DMS53 (cell line): Measurements from ENCODE around the gene POTEB3.
"Not testable (repeated sequence)": the region's sequence is repeated elsewhere in the genome, so short reads cannot be mapped to it uniquely, and the experiment has no call there.

Source experiments
- DNase-seq: peaks from one replicate; lab custom pipeline; 2025; lab: John Stamatoyannopoulos, UW

Gene POTEB3

DNA sequence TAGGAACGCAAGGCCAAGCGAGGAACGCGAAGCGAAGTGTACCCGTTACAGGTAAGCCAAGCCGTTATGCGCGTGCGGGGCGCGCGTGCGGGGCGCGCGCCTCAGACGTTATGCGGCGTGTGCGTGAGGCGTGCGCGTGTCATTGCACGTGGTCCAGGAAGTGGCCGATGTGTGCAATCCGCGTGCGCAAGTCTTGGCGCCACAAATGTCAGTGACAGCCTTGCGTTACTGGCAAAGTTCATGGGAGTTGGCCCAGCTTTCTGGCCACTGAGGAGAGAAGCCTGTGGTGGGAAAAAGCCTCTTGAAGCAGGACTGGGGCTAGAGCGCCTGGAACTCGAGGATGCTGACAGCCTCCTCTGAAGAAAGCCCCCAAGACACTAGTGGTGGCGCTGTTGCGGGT is at the start of gene POTEB3:
TSS of gene POTEB3 (minus strand) at position 101 of the 400 bp plus-strand sequence. CDS start 488 bp downstream, outside the sequence.
- not testable (repeated sequence) for DNase-seq

DNA sequence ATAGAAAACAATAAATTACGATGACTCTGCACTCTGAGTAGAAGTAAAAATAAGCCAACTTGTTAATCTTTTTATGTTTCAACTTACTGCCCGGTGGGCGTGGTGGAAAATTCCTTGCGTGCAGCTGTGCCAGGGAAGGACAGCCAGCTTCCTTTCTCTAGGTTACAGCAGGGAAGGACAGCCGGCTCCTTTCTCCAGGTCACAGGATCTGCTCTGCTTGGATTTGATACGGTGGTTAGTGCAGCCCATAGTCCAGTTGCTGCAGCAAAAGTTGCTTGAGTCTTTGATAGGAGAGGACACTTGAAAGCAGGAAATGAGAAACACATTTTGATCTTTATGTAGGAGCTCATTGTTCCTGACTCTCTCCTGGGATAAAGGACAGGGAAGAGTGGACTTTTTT is 13.4 kb upstream of the POTEB3 start:
- DNase-seq, result not testable (repeated sequence)

GRCh38 chr15:21451920-21452563 is 11.7 kb upstream of the POTEB3 start:
- not testable (repeated sequence) for DNase-seq

- DNase-seq, result not testable (repeated sequence)
These were observed 11.2 kb upstream of the POTEB3 start for GRCh38 chr15:21451487-21451886.

DNA sequence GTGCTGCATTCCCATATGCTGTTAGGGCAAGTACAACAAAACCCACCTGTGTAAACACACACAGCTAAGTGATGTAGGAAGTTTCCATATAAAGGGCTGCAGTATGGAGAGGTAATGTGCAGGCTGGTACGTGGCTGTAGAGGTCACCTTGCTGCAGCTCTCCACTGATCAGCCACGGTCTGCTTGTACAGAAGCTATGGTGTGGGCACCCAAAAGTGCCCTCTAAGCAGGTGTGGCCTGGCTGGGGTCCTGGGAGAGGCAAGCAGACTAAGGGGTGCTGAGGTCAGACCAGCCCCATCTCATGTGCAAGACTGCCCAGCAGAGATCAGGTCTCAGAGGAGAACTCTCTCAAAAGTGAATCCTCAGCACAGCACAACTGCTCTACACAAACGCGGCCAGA is 32.9 kb downstream of the POTEB3 start:
- DNase-seq, result not testable (repeated sequence)

GRCh38 chr15:21401531-21401930 is 38.8 kb downstream of the POTEB3 start:
- not testable (repeated sequence) for DNase-seq

- not testable (repeated sequence) for DNase-seq
These were observed 41.2 kb downstream of the POTEB3 start for GRCh38 chr15:21399111-21399510.

DNA sequence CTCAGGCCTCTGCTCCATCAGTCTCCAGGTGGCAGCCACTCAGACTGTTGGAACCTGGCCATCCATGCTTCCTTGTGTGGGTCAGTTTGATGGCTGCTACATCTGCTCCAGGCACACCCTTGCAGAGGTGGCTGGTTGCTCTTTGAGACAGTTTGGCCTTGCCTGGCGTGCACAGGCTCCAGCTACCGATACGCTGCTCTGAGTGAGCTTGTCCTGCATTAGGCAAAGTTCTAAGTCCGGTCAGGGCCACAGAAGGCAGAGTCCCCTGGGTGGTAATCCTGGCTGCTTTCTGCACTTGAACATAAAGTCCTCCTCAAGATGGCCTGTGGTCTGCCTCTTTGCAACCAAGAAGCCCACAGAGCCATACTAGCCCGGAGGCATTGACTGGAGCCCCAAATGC is 41.8 kb downstream of the POTEB3 start:
- DNase-seq, result not testable (repeated sequence)

GRCh38 chr15:21397656-21398055 is 42.6 kb downstream of the POTEB3 start:
- not testable (repeated sequence) for DNase-seq

DNA sequence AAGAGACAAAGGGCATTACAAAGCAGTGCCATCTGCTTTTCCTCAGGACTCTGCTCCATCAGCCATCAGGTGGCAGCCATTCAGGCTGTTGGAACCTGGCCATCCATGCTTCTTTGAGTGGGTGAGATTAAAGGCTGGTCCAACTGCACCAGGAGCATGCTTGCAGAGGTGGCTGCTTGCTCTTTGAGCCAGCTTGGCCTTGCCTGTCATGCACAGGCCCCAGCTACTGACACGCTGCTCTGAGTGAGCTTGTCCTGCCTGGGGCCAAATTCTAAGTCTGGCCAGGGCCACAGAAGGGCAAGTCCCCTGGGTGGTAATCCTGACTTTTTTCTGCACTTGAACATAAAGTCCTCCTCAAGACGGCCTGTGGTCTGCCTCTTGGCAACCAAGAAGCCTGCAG is 43.1 kb downstream of the POTEB3 start:
- DNase-seq, result not testable (repeated sequence)

DNA sequence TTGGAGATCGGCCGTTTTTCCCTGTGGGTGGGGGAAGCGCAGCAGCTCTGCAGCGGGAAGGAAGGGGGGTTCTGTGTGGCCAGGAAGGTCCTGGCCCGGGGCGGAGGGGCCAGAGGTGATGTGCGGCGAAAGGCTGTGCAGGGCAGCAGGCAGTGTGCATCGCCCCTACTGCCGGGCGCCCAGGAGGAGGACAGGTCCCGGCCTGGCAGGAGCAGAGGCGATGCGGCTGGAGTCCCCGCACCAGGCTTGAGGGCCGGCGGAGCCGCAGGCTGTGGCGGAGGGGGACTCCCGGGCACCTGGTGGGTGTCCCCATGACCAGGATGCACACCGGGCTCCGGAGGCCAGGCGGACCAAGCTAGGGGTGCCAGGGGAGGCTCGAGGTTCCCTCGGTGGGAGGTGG is 54.3 kb downstream of the POTEB3 start:
- not testable (repeated sequence) for DNase-seq

- DNase-seq, result not testable (repeated sequence)
These were observed 56.3 kb downstream of the POTEB3 start for GRCh38 chr15:21383866-21384485.

DNA sequence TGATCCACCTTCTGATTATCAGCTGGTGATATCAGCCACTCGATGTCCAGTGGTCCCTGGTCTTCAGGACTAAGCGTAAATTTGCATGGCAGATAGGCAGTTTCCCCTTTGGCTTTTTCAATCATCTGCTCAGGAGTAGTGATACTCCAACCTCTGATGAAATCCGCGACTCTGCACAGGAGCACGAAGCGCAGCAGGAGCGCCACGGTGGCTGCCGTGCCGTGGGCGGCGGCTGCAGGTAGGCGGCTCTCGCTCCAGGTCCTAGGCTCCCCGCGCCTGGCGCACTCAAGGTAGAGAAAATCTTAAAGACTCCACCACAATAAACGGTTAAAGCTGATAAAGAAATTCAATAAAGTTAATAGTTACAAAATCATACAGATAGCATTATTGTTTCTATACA is 66.6 kb downstream of the POTEB3 start:
- DNase-seq, result not testable (repeated sequence)

DNA sequence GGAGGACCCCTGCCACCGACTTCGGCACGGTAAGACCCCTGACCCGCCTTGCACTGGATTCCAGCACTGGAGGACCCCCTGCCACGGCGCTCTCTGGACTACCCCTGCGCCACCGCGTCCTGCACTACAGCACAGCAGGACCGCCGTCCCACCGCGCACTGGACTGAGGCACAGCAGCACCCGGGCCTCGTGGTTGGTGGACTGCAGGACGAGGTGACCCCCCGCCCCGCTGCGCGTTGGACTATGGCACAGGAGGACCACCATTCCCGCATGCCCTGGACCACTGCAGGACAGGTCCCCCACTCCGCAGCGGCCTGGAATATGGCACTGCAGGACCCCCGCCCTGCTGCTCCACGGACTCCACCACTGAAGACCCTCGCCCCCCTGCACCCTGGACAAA is 71.1 kb downstream of the POTEB3 start:
- not testable (repeated sequence) for DNase-seq

DNA sequence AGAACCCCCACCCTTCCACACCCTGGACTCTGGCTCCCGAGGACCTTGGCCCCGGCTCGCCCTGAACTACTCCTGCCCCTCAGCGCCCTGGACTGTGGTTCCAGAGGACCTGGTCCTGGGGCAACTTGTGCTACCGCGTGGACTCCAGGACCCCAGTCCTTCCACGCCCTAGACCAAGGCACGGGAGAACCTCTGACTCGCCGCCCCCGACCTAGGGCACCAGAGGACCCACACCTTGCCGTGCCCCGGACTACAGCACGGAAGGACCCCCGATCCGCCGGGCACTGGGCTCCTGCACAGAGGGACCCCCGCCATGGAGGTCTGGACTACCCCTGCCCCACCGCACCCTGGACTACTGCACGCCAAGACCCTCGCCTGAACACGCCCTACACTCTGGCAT is 71.7 kb downstream of the POTEB3 start:
- not testable (repeated sequence) for DNase-seq
